ENCODE data around the gene DHX58.

GRCh38 chr17:42127414-42127813 lies 14.9 kb upstream of the DHX58 start:
- TF ChIP-seq, protein P1, sequence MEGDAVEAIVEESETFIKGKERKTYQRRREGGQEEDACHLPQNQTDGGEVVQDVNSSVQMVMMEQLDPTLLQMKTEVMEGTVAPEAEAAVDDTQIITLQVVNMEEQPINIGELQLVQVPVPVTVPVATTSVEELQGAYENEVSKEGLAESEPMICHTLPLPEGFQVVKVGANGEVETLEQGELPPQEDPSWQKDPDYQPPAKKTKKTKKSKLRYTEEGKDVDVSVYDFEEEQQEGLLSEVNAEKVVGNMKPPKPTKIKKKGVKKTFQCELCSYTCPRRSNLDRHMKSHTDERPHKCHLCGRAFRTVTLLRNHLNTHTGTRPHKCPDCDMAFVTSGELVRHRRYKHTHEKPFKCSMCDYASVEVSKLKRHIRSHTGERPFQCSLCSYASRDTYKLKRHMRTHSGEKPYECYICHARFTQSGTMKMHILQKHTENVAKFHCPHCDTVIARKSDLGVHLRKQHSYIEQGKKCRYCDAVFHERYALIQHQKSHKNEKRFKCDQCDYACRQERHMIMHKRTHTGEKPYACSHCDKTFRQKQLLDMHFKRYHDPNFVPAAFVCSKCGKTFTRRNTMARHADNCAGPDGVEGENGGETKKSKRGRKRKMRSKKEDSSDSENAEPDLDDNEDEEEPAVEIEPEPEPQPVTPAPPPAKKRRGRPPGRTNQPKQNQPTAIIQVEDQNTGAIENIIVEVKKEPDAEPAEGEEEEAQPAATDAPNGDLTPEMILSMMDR (tag by site-specific recombination; IDR thresholded peaks at IDR 0.05), result no peak
- TF ChIP-seq ZEB2 (tag by site-specific recombination; IDR thresholded peaks at IDR 0.05), result no peak
- TF ChIP-seq ZNF362 (tag by site-specific recombination; IDR thresholded peaks at IDR 0.05), result no peak
- TF ChIP-seq ZNF776 (tag by site-specific recombination; IDR thresholded peaks at IDR 0.05; ENCODE audit: borderline replicate concordance), result no peak
- no peak for TF ChIP-seq ZNF791 (tag by site-specific recombination; IDR thresholded peaks at IDR 0.05)
- TF ChIP-seq YY1 (tag by site-specific recombination; IDR thresholded peaks at IDR 0.05), result no peak
- no peak for TF ChIP-seq SALL2 (tag by site-specific recombination; IDR thresholded peaks at IDR 0.05; ENCODE audit: borderline replicate concordance)
- no peak for TF ChIP-seq ZNF133 (tag by site-specific recombination; IDR thresholded peaks at IDR 0.05)
- TF ChIP-seq TRIM28 (IDR thresholded peaks at IDR 0.05; ENCODE audit: borderline replicate concordance, low read length), result no peak
- TF ChIP-seq, protein P2, sequence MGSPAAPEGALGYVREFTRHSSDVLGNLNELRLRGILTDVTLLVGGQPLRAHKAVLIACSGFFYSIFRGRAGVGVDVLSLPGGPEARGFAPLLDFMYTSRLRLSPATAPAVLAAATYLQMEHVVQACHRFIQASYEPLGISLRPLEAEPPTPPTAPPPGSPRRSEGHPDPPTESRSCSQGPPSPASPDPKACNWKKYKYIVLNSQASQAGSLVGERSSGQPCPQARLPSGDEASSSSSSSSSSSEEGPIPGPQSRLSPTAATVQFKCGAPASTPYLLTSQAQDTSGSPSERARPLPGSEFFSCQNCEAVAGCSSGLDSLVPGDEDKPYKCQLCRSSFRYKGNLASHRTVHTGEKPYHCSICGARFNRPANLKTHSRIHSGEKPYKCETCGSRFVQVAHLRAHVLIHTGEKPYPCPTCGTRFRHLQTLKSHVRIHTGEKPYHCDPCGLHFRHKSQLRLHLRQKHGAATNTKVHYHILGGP (tag by site-specific recombination; IDR thresholded peaks at IDR 0.05), result no peak
- TF ChIP-seq ZNF423 (tag by site-specific recombination; IDR thresholded peaks at IDR 0.05), result no peak
- TF ChIP-seq, protein P3, sequence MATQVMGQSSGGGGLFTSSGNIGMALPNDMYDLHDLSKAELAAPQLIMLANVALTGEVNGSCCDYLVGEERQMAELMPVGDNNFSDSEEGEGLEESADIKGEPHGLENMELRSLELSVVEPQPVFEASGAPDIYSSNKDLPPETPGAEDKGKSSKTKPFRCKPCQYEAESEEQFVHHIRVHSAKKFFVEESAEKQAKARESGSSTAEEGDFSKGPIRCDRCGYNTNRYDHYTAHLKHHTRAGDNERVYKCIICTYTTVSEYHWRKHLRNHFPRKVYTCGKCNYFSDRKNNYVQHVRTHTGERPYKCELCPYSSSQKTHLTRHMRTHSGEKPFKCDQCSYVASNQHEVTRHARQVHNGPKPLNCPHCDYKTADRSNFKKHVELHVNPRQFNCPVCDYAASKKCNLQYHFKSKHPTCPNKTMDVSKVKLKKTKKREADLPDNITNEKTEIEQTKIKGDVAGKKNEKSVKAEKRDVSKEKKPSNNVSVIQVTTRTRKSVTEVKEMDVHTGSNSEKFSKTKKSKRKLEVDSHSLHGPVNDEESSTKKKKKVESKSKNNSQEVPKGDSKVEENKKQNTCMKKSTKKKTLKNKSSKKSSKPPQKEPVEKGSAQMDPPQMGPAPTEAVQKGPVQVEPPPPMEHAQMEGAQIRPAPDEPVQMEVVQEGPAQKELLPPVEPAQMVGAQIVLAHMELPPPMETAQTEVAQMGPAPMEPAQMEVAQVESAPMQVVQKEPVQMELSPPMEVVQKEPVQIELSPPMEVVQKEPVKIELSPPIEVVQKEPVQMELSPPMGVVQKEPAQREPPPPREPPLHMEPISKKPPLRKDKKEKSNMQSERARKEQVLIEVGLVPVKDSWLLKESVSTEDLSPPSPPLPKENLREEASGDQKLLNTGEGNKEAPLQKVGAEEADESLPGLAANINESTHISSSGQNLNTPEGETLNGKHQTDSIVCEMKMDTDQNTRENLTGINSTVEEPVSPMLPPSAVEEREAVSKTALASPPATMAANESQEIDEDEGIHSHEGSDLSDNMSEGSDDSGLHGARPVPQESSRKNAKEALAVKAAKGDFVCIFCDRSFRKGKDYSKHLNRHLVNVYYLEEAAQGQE (tag by site-specific recombination; IDR thresholded peaks at IDR 0.05), result no peak
